Activated CD8-positive, alpha-beta memory T cell treated with anti-CD3 and anti-CD28 coated beads, Interleukin-2, amount 50 U/mL, for 24 hours (primary cell): ENCODE data around the gene TRNP1.
"Not testable (repeated sequence)": the region's sequence is repeated elsewhere in the genome, so short reads cannot be mapped to it uniquely, and the experiment has no call there.

Experiments used
- DNase-seq: peaks from one replicate; pipeline ENCODE4 v3.0.0-alpha.2; 2020; ENCODE audit errors: extremely low read depth

The TRNP1 gene

DNA sequence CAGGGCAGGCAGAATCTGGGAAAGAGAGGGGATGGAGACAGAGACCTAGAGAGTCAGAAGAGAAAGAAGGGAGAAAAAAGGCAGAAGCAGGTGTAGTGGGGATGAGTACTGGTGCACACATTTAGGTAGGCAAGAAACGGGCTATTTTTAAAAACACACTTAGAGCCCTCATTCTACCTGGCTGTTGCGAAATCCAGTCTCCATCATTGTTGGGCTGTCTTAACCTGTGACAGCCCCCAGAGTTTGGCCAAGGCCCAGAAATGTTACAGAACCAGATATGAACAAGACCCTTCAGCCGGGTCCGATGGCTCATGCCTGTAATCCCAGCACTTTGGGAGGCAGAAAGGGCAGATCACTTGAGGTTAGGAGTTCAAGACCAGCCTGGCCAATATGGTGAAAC, 20.7 kb upstream of the TRNP1 start:
- no peak for DNase-seq

DNA sequence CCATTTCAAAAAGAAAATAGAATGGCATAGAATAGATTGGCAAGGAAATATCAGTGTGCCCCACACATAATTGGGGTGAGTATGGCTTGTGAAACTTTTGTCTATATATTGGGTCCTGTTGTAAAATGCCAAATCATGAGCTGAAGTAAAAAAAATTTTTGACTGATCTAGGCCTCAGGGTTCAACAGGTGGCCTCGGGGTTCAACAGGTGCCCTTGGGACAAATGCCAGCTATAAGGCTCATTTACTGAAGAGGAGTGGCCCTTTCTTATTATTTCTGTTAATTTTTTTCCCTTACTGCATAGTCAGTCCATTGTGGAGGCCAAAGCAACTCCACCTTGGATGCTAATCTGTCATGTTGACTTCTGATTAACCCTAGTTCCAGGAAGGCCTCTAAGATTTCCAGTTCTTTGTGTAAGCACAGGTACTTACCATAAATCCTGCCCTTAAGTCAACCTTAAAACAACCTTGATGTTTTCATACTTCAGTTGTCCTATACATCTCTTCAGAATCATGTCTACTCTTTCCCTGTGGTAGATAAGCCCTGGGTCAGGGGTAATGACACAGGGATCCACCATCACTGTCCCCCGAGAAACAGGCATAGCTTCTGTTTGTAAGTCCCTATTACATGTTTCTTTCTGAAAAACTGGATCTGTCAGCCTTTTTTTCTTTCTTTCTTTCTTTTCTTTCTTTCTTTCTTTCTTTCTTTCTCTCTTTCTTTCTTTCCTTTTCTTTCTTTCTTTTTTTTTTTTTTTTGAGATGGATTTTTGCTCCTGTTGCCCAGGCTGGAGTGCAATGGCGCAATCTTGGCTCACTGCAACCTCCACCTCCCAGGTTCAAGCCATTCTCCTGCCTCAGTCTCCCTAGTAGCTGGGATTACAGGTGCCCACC, 16.6 kb upstream of the TRNP1 start:
- DNase-seq: no peak

- no peak for DNase-seq
These were observed 14.6 kb upstream of the TRNP1 start for GRCh38 chr1:26978901-26979300.

GRCh38 chr1:26981146-26981846, 12.2 kb upstream of the TRNP1 start:
- no peak for DNase-seq

GRCh38 chr1:26983863-26984262, 9.6 kb upstream of the TRNP1 start:
- DNase-seq: no peak

- DNase-seq: no peak
These were observed 9.2 kb upstream of the TRNP1 start for GRCh38 chr1:26984291-26984690.

GRCh38 chr1:26986658-26987057, 6.8 kb upstream of the TRNP1 start:
- no peak for DNase-seq

- not testable (repeated sequence) for DNase-seq
These were observed 3.9 kb upstream of the TRNP1 start for GRCh38 chr1:26989403-26990109.

GRCh38 chr1:26991310-26992116, 2.0 kb upstream of the TRNP1 start:
- DNase-seq: no peak

- DNase-seq: no peak
These were observed 711 bp downstream of the TRNP1 start for GRCh38 chr1:26994020-26994786.

- DNase-seq: no peak
These were observed 1.5 kb downstream of the TRNP1 start for GRCh38 chr1:26994787-26995517.

DNA sequence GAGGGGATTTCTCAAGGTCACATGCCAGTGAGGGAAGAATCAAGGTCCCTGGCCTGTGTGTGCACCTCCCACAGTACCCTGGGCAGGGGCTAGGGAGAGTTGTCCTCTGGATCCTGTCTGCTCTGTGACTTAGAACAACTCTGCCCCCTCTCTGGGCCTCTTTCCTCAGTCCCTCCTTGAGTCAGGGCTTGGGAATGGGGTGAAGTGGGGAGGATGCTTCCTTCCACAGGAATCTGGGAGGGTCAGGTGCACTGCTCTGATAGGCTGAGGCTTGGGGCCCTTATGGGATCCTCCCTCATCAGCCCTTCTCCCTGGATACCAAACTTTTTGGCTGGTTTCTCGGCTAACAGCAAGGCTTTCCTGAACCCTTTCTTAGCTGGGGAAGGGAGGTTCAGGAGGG, 2.5 kb downstream of the TRNP1 start:
- DNase-seq: no peak

DNA sequence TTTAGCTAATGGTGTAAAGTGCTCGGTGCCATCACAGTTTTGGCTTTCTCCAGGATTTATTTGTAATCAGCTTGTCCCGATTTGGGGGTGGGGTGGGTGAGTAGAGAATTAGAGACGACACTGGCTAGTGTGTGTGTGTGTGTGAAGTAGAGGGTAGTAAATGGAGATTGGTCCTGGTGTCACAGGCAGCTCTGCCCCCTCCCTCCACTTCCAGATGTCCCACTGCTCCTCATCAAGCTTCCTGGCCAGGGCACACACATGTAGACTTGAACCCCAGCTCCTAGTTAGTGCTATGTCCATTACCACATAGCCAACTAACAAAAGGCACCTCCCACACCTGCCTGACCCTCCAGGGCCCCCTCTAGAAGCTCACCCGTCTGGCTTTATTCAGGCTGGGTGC, 3.2 kb downstream of the TRNP1 start:
- no peak for DNase-seq

DNA sequence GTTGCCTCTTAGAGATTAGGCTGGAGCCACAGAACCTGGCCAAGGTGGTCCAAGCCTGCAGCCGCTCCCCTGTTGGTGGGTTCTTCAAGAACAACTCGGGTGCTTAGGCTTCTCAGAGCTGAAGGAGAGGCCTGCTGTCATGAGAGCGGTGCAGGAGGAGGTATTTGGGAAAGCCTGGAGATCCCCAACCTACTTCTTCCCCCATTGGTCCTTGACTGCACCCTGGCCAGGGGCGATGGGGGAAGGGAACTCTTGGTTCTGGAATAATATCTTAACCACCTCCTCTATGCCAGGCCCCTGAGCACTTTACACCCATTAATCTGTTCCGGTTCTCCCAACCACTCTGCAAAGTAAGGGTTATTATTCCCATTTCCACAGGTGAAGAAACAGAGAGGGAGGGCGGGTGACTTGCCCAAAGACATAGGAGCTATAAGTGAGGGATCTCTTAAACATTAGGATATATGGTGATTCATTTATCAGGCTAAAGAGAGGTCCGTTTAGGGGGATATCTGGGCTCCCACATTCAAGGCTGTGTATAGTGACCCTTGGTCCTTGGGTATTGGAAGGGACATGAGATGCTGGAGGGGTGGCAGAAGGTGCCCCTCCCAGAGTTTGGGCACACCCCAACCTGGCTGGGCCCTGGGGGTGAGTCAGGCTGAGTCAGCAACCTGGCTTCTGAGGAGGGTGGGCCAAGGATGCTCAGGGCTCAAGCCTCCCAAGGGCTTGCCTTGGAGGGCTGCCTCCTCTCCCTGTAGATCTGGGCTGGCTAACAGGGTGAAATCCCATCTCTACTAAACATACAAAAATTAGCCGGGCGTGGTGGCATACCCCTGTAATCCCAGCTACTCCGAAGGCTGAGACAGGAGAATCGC, 5.2 kb downstream of the TRNP1 start:
- DNase-seq: no peak

- no peak for DNase-seq
These were observed 6.0 kb downstream of the TRNP1 start for GRCh38 chr1:26999440-26999987.

DNA sequence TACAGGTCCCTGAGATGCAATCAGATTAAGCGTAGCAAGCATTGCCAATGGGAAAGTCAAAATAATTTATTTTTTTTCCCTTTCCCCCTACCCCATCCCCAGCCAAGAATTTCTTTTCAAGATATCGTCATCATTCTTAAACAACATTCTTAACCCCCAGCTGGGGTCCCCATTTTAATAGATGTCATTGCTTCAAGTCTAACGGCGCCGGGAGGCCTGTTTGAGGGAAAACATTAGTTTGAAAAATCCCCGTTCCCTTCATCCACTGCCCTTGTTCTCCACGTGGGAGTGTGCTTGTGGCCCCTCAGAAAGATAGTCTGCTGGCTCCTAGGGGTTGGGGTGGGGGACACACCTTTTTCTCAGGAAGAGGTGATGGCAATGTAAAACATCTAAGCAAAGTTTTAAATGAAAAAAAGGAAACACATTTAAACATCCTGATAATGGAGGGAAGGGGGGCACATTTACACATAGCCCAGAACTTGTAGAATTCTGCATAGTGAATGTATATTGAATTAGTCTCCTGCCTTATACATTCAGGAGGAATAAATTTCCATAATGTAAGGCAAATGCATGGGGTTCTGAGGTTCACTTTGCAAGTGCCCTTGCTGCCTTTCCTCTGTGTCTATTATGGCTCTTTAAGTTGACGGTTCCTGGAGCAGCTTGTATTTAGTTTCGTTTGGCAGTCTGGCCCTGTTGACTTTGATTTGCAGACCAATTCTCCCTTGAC, 6.8 kb downstream of the TRNP1 start:
- no peak for DNase-seq

GRCh38 chr1:27000817-27001460, 7.4 kb downstream of the TRNP1 start:
- no peak for DNase-seq
